Measurements from ENCODE around the gene FAM53B.

DNA sequence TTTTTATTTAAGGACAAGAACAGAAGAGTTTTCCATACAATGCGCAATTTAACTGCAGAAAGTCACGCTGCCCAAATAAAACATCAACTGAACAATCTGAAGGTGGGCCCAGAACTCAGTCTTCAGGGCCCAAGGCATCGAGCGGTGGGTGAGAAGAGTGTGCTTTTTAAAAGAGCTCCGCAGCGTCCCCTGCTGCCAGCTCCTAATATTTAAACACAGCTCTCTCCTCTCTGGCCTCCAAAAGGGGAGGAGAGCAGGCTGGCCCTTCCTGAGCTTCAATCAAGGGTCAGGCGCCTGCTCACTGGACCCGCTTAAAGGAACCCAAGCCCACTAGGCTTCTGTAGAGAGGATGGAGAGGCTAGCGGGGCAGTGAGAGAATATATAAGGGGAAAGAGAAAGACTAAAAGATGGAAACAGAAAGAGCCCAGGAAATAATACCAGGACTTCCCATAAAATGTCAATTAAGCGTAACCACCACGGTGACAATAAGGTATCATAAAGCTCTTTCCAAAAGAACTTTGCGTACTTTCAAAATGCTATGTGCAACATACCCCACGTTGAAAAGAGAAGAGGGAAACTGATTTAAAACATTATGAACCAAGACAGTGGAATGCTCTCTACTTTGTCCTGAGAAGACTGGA, 2.8 kb downstream of the FAM53B start:
- TF ChIP-seq GATA3 (IDR thresholded peaks at IDR 0.05; ENCODE audit: low read depth, low read length) (no peak), GATA2 (IDR thresholded peaks at IDR 0.05; ENCODE audit: low read depth, low read length) (no peak)

Measured in SH-SY5Y (cell line).